ENCODE results near the gene COX6B2. TPM values are rescaled to one million over a fixed set of nuclear protein-coding genes. Genes with fewer than 3 reads are reported as not detected.

The COX6B2 gene
- total and polyA plus RNA-seq, 2 of the 13 experiments (the other 11 are each of a cell fraction or from before 2014, with no cell fraction given) = 0.21 TPM; not detected in 1

DNA sequence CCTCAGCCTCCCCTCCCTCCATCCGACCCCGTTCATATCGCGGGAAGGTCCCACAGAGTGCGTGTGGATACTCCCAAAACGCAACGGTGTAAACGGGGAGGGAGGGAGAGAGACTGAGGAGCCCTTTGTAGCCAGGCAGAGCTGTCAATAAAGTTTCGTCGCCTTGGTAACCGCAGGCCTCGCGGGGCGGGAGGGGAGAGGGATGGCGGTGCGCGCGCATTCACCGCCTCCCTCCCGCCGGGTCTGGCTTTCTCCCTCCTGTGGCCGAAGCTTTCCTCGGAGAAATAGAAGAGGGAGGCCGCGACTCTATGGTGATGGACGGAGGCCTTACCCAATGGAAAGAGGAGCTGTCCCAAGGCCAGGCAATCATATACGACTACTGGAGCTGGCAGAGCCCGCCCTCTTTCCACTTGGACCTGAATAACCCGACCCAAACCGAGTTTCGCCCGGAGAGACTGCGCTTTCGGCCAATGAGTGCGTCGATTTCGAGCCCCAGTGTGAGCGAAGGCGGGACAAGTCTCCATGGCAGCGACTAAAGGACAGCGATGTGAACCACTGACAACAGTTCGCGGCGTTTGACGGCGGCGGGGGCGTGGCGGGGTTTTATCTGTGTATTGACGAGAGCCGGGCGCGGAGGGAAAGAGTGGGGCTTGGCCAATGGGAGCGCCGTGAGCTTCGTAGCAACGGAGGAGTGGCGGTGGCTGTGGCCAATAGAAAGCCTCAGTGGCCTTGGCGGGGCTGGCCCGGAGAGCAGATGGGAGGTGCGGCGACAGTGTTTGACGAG, 15.2 kb downstream of the COX6B2 start, which contains the start of gene KMT5C (continued):
- TF ChIP-seq, protein P1, sequence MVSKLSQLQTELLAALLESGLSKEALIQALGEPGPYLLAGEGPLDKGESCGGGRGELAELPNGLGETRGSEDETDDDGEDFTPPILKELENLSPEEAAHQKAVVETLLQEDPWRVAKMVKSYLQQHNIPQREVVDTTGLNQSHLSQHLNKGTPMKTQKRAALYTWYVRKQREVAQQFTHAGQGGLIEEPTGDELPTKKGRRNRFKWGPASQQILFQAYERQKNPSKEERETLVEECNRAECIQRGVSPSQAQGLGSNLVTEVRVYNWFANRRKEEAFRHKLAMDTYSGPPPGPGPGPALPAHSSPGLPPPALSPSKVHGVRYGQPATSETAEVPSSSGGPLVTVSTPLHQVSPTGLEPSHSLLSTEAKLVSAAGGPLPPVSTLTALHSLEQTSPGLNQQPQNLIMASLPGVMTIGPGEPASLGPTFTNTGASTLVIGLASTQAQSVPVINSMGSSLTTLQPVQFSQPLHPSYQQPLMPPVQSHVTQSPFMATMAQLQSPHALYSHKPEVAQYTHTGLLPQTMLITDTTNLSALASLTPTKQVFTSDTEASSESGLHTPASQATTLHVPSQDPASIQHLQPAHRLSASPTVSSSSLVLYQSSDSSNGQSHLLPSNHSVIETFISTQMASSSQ (IDR thresholded peaks at IDR 0.05; ENCODE audit: low read depth) = no peak
- TF ChIP-seq, protein P1 (CRISPR knock-in tag; IDR thresholded peaks at IDR 0.05; ENCODE audit: borderline replicate concordance) = no peak; the same call in 1 of the 2 replicates
- TF ChIP-seq LCORL (IDR thresholded peaks at IDR 0.05) = no peak
- TF ChIP-seq LCORL (CRISPR knock-in tag; IDR thresholded peaks at IDR 0.05) = peak; percentile 68
- TF ChIP-seq SOX6 (IDR thresholded peaks at IDR 0.05) = no peak
- TF ChIP-seq SOX6 (CRISPR knock-in tag; IDR thresholded peaks at IDR 0.05) = peak; percentile 47
- peak; percentile 61; the same call in 1 of the 2 replicates for TF ChIP-seq ATF7-NPFF (CRISPR knock-in tag; IDR thresholded peaks at IDR 0.05; ENCODE audit: low read depth)
- peak; percentile 26; the same call in 1 of the 2 replicates for TF ChIP-seq ZSCAN25 (CRISPR knock-in tag; IDR thresholded peaks at IDR 0.05)
- peak; percentile 9 for TF ChIP-seq YY1 (IDR thresholded peaks at IDR 0.05; ENCODE audit: insufficient read depth, insufficient replicate concordance, low read depth, low read length)
- TF ChIP-seq SYNCRIP (IDR thresholded peaks at IDR 0.05; ENCODE audit: insufficient read depth, low read depth, low read length) = no peak
- peak; percentile 51; the same call in 1 of the 2 replicates for TF ChIP-seq HOXA3 (CRISPR knock-in tag; IDR thresholded peaks at IDR 0.05)
- 0 out of 2 replicates have a peak, but pooled peaks have one; percentile 68 for TF ChIP-seq SIN3A (IDR thresholded peaks at IDR 0.05; ENCODE audit: borderline replicate concordance, low read depth, low read length)
- no peak for TF ChIP-seq ZNF12 (CRISPR knock-in tag; IDR thresholded peaks at IDR 0.05)
- no peak for TF ChIP-seq DZIP1 (CRISPR knock-in tag; IDR thresholded peaks at IDR 0.05)
- no peak for TF ChIP-seq MAF1 (CRISPR knock-in tag; IDR thresholded peaks at IDR 0.05; ENCODE audit: borderline replicate concordance)
- no peak for TF ChIP-seq HES4 (CRISPR knock-in tag; IDR thresholded peaks at IDR 0.05; ENCODE audit: borderline replicate concordance)
- TF ChIP-seq SOX5 (CRISPR knock-in tag; IDR thresholded peaks at IDR 0.05; ENCODE audit: borderline replicate concordance) = 0 out of 2 replicates have a peak, but pooled peaks have one; percentile 12
- no peak for TF ChIP-seq ZNF34 (CRISPR knock-in tag; IDR thresholded peaks at IDR 0.05; ENCODE audit: borderline replicate concordance)
- TF ChIP-seq FOXP1 (IDR thresholded peaks at IDR 0.05) = 0 out of 2 replicates have a peak, but pooled peaks have one; percentile 6
- TF ChIP-seq FOXP1 (CRISPR knock-in tag; IDR thresholded peaks at IDR 0.05) = no peak
- TF ChIP-seq, protein P2, sequence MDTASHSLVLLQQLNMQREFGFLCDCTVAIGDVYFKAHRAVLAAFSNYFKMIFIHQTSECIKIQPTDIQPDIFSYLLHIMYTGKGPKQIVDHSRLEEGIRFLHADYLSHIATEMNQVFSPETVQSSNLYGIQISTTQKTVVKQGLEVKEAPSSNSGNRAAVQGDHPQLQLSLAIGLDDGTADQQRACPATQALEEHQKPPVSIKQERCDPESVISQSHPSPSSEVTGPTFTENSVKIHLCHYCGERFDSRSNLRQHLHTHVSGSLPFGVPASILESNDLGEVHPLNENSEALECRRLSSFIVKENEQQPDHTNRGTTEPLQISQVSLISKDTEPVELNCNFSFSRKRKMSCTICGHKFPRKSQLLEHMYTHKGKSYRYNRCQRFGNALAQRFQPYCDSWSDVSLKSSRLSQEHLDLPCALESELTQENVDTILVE (CRISPR knock-in tag; IDR thresholded peaks at IDR 0.05) = peak; percentile 44; the same call in 1 of the 2 replicates
- TF ChIP-seq PITX1 (CRISPR knock-in tag; IDR thresholded peaks at IDR 0.05) = peak; percentile 66
- 0 out of 2 replicates have a peak, but pooled peaks have one; percentile 41 for TF ChIP-seq YEATS2 (CRISPR knock-in tag; IDR thresholded peaks at IDR 0.05; ENCODE audit: borderline replicate concordance)
- peak; percentile 57; the same call in 1 of the 2 replicates for TF ChIP-seq SP5 (CRISPR knock-in tag; IDR thresholded peaks at IDR 0.05; ENCODE audit: borderline replicate concordance, low read depth)

Measured in HepG2 (cell line).